Measurements from ENCODE around the gene KRTAP13-4. TPM values are rescaled to one million over a fixed set of nuclear protein-coding genes. Genes with fewer than 3 reads are reported as not detected.

KRTAP13-4 gene
- total RNA-seq, 2 donors from 2014 or later = not detected

DNA sequence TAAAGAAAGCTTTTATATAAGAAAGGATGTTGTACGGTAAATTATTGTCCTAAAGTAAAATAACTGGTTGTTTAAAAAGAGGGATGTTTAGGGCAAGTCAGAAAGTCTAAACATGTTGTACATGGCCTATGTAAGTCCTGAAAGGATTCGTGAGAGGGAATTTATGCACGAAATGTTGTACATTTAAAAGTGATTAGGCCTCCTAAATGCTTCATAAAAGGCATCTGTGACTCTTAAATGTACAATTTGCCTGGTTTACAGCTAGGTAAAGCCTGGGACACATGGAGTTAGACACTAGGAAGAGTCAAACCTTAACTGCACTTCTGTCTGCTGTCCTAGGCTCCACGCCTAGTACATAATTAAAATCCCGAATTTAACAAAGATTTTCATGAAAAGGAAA lies 14.0 kb upstream of the KRTAP13-4 start:
- Histone ChIP-seq H3K4me3 (no peak overlapping the region), H3K27ac (no peak overlapping the region), H3K36me3 (no peaks in the 10 kb centered on the region), H3K9me3 (no peaks in the 10 kb centered on the region), H3K27me3 (no peaks in the 10 kb centered on the region), H3K4me1 (no peaks in the 10 kb centered on the region)
- no peak for DNase-seq (ENCODE audit: low spot score)
- TF ChIP-seq, protein P1, sequence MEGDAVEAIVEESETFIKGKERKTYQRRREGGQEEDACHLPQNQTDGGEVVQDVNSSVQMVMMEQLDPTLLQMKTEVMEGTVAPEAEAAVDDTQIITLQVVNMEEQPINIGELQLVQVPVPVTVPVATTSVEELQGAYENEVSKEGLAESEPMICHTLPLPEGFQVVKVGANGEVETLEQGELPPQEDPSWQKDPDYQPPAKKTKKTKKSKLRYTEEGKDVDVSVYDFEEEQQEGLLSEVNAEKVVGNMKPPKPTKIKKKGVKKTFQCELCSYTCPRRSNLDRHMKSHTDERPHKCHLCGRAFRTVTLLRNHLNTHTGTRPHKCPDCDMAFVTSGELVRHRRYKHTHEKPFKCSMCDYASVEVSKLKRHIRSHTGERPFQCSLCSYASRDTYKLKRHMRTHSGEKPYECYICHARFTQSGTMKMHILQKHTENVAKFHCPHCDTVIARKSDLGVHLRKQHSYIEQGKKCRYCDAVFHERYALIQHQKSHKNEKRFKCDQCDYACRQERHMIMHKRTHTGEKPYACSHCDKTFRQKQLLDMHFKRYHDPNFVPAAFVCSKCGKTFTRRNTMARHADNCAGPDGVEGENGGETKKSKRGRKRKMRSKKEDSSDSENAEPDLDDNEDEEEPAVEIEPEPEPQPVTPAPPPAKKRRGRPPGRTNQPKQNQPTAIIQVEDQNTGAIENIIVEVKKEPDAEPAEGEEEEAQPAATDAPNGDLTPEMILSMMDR (IDR thresholded peaks at IDR 0.05) = no peak

- Histone ChIP-seq H3K36me3 (no peaks in the 10 kb centered on the region), H3K9me3 (no peaks in the 10 kb centered on the region), H3K4me1 (no peaks in the 10 kb centered on the region), H3K4me3 (no peak within 1 kb of the TSS), H3K27ac (no peak within 1 kb of the TSS), H3K27me3 (no peaks in the 10 kb centered on the region)
- TF ChIP-seq, protein P1 (IDR thresholded peaks at IDR 0.05) = no peak
- no peak for DNase-seq (ENCODE audit: low spot score)
These were observed 4.2 kb upstream of the KRTAP13-4 start, which contains the start of gene KRTAP13-3 for GRCh38 chr21:30425826-30426225. Gene KRTAP13-3 (minus strand): TSS chr21:30425926. CDS start chr21:30425912, 14 bp downstream.

DNA sequence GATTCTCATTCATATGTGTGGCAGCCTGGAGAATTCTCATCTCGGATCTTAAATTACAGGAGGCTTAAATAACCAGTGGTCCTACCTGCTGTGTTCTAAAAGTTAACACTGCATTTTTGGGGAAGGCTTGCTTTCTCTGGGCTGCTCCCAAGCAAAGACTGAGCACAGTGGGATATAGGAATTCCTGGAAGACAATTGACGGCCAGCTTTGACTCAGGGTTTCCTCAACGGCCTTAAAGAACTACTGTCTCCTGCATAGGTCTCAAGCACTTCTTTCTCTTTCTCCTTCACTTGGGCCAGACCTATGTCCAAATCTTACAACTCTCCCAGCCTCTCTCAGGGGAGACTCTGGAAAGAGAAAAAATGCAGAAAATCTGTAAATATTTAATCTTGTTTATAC lies 3.3 kb upstream of the KRTAP13-4 start:
- TF ChIP-seq, protein P1 (IDR thresholded peaks at IDR 0.05) = no peak
- Histone ChIP-seq H3K36me3 (no peaks in the 10 kb centered on the region), H3K4me3 (no peak overlapping the region), H3K27me3 (no peaks in the 10 kb centered on the region), H3K27ac (no peak overlapping the region), H3K4me1 (no peaks in the 10 kb centered on the region), H3K9me3 (no peaks in the 10 kb centered on the region)
- no peak for DNase-seq (ENCODE audit: low spot score)

- Histone ChIP-seq H3K4me1 (no peaks in the 10 kb centered on the region), H3K27me3 (no peaks in the 10 kb centered on the region), H3K4me3 (no peak overlapping the region), H3K9me3 (no peaks in the 10 kb centered on the region), H3K27ac (no peak overlapping the region), H3K36me3 (no peaks in the 10 kb centered on the region)
- TF ChIP-seq, protein P1 (IDR thresholded peaks at IDR 0.05) = peak; percentile 49 to 72
- DNase-seq (ENCODE audit: low spot score) = no peak
These were observed 4.1 kb downstream of the KRTAP13-4 start for GRCh38 chr21:30434033-30434631.

DNA sequence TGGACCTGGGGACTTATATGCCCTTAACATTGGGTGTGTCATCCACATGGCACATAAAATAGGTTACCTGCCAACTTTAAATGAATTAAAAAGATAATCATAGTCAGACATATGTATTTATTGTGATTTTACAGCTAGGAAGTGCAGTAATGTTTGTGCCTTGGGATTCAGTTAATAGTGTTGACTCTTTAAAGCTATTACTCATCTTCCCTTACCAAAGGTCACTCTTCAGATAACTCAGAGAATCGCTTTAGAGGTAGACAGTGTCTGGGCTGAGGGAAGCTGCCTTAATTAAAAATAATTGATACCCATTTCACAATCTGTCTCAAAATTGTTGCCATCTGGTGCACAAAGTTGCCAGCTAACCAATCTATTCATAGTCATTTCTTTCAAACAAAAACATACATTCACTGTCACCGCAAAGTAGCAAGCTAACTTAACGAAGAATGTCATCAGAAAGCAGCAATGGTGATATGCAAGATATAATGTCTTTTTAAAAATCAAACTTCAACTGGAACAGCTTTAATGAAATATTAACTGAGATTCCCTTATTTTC lies 7.1 kb downstream of the KRTAP13-4 start:
- Histone ChIP-seq H3K36me3 (no peaks in the 10 kb centered on the region), H3K27ac (no peak overlapping the region), H3K9me3 (no peaks in the 10 kb centered on the region), H3K4me3 (no peak overlapping the region), H3K4me1 (no peaks in the 10 kb centered on the region), H3K27me3 (no peaks in the 10 kb centered on the region)
- TF ChIP-seq, protein P1 (IDR thresholded peaks at IDR 0.05) = no peak
- no peak for DNase-seq (ENCODE audit: low spot score)

- H3K9me3 ChIP-seq = no peaks in the 10 kb centered on the region
- no peaks in the 10 kb centered on the region for H3K27me3 ChIP-seq
- no peak for DNase-seq (ENCODE audit: low spot score)
- H3K36me3 ChIP-seq = no peaks in the 10 kb centered on the region
- TF ChIP-seq, protein P1 (IDR thresholded peaks at IDR 0.05) = no peak
- H3K4me1 ChIP-seq = no peaks in the 10 kb centered on the region
- no peak within 1 kb of the TSS for H3K4me3 ChIP-seq
- H3K27ac ChIP-seq = no peak within 1 kb of the TSS
These were observed 10.0 kb downstream of the KRTAP13-4 start, which contains the start of gene KRTAP15-1 for GRCh38 chr21:30439975-30440374. Gene KRTAP15-1 (plus strand): TSS chr21:30440275. CDS start chr21:30440328, 53 bp downstream.
